DOHH2 (cell line): Measurements from ENCODE around the gene RBM47.

Experiments
- EZH2phosphoT487 ChIP-seq: fragments of 200-600 bp; sonication (generic); IDR thresholded peaks from 2 replicates; pipeline ENCODE4 v1.6.1; 2017; ENCODE audit warnings: borderline replicate concordance, mild to moderate bottlenecking, antibody characterized with exemption, low read length, moderate library complexity, mixed read lengths
- TF ChIP-seq, protein P1 (sequence below): fragments of 200-600 bp; sonication (generic); IDR thresholded peaks from one replicate; pipeline ENCODE4 v1.5.1; 2014; ENCODE audit warnings: antibody characterized with exemption, mild to moderate bottlenecking, low read depth, low read length; ENCODE audit not compliant: poor library complexity, severe bottlenecking

DNA sequence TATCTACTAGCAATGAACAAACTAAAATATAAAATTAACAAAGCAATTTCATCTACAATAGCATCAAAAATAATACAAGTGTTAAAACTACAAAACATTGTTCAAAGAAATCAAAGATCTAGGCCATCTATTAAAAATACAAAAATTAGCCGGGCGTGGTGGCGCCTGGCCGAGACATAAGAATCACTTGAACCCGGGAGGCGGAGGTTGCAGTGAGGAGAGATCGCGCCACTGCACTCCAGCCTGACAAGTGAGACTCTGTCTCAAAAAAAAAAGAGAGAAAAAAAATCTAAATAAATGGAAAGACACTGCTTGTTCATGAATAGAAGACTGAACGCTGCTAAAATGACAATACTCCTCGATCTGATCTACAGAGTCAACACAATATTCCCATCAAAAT, 139.2 kb downstream of the RBM47 start:
- TF ChIP-seq, protein P1, sequence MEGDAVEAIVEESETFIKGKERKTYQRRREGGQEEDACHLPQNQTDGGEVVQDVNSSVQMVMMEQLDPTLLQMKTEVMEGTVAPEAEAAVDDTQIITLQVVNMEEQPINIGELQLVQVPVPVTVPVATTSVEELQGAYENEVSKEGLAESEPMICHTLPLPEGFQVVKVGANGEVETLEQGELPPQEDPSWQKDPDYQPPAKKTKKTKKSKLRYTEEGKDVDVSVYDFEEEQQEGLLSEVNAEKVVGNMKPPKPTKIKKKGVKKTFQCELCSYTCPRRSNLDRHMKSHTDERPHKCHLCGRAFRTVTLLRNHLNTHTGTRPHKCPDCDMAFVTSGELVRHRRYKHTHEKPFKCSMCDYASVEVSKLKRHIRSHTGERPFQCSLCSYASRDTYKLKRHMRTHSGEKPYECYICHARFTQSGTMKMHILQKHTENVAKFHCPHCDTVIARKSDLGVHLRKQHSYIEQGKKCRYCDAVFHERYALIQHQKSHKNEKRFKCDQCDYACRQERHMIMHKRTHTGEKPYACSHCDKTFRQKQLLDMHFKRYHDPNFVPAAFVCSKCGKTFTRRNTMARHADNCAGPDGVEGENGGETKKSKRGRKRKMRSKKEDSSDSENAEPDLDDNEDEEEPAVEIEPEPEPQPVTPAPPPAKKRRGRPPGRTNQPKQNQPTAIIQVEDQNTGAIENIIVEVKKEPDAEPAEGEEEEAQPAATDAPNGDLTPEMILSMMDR, result no peak
- no peak for TF ChIP-seq EZH2phosphoT487
